ENCODE measurements around the gene DHTKD1. TPM values are rescaled to one million over a fixed set of nuclear protein-coding genes. Genes with fewer than 3 reads are reported as not detected.
"Not testable (repeated sequence)": the region's sequence is repeated elsewhere in the genome, so short reads cannot be mapped to it uniquely, and the experiment has no call there.

The DHTKD1 gene
- total RNA-seq, 5 donors from 2014 or later (not counting 1 experiment from before 2014, with no cell fraction given), result 9.3 to 22.2 (median 14.2) TPM

DNA sequence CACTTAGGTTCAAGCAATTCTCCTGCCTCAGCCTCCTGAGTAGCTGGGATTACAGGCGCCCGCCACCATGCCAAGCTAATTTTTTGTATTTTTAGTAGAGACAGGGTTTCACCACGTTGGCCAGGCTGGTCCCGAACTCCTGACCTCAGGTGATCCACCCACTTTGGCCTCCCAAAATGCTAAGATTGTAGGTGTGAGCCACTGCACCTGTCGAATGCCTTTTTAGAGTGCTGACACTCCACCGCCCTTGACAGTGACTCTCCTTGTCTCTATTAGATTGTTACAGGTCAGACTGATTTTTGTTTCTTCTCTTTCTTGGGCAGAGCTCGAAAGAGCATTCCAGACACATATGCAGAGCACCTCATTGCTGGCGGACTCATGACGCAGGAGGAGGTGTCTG lies 28.6 kb downstream of the DHTKD1 start:
- H3K27ac Mint-ChIP-seq; H3K27ac ChIP-seq (ENCODE audit: low read length); POLR2A ChIA-PET; ATAC-seq (replicated peaks in 1 of 4); H3K9me3 ChIP-seq; H3K27me3 ChIP-seq (replicated peaks in 1 of 2; ENCODE audit: control insufficient read depth in 2 of 2, extremely low read depth in 1 of 2, insufficient read depth in 2 of 2, low read length in 1 of 2); CTCF ChIA-PET; H3K27me3 Mint-ChIP-seq; H3K4me1 Mint-ChIP-seq; H3K9me3 Mint-ChIP-seq; H3K4me3 ChIP-seq (ENCODE audit: control insufficient read depth in 1 of 2, extremely low read depth in 1 of 2, low read length in 1 of 2); H3K4me1 ChIP-seq (ENCODE audit: control insufficient read depth in 1 of 2, extremely low read depth in 1 of 2, insufficient read depth in 2 of 2, low read length in 2 of 2); H3K4me3 Mint-ChIP-seq; DNase-seq: not testable (repeated sequence)
- peaks cover 15 to 46% of the 10 kb centered on the region in 2 donors for H3K36me3 ChIP-seq (ENCODE audit: control insufficient read depth in 2 of 2, extremely low read depth in 1 of 2, insufficient read depth in 1 of 2, low read length in 1 of 2)
- WGBS (ENCODE audit: insufficient coverage), result 96% methylated on average over 7 of the region's 9 CpGs
- peaks cover 44% of the 10 kb centered on the region for H3K36me3 Mint-ChIP-seq

- H3K27me3 Mint-ChIP-seq, result no peaks in the 10 kb centered on the region
- H3K9me3 ChIP-seq, result no peaks in the 10 kb centered on the region
- DNase-seq (no peak), ATAC-seq (replicated peaks in 1 of 4) (no peak)
- H3K27ac ChIP-seq (ENCODE audit: low read length), result no peak overlapping the region
- no peak overlapping the region for H3K27ac Mint-ChIP-seq
- peaks cover 44% of the 10 kb centered on the region for H3K36me3 Mint-ChIP-seq
- CTCF ChIA-PET, result no interaction called here
- no peaks in the 10 kb centered on the region for H3K4me1 Mint-ChIP-seq
- H3K27me3 ChIP-seq (replicated peaks in 1 of 2; ENCODE audit: control insufficient read depth in 2 of 2, extremely low read depth in 1 of 2, insufficient read depth in 2 of 2, low read length in 1 of 2), result no peaks in the 10 kb centered on the region
- H3K9me3 Mint-ChIP-seq, result no peaks in the 10 kb centered on the region
- H3K36me3 ChIP-seq (ENCODE audit: control insufficient read depth in 2 of 2, extremely low read depth in 1 of 2, insufficient read depth in 1 of 2, low read length in 1 of 2), result peaks cover 15 to 46% of the 10 kb centered on the region in 2 donors
- POLR2A ChIA-PET, result no interaction called here
- no peaks in the 10 kb centered on the region for H3K4me1 ChIP-seq (ENCODE audit: control insufficient read depth in 1 of 2, extremely low read depth in 1 of 2, insufficient read depth in 2 of 2, low read length in 2 of 2)
- 100% methylated on average over 3 of the region's 5 CpGs for WGBS (ENCODE audit: insufficient coverage)
- no peak overlapping the region for H3K4me3 ChIP-seq (ENCODE audit: control insufficient read depth in 1 of 2, extremely low read depth in 1 of 2, low read length in 1 of 2)
- no peak overlapping the region for H3K4me3 Mint-ChIP-seq
These were observed 29.0 kb downstream of the DHTKD1 start for GRCh38 chr10:12097791-12098190.

DNA sequence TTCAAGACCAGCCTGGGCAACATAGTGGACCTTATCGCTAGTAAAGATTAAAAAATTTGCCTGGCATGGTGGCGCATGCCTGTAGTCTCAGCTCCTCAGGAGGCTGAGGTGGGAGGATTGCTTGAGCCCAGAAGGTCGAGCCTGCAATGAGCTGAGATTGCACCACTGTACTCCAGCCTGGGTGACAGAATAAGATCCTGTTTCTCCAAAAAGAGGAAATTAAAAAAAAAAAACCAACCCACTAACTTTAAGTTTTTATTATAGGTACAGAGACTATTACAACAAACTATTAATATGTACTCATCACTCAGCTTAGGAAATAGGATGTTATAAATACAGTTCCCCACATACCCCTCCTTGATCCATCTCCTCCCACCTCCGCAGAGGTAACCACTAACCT lies 30.2 kb downstream of the DHTKD1 start:
- 93% methylated on average over 3 of the region's 4 CpGs for WGBS (ENCODE audit: insufficient coverage)
- Histone ChIP-seq H3K4me1 (ENCODE audit: control insufficient read depth in 1 of 2, extremely low read depth in 1 of 2, insufficient read depth in 2 of 2, low read length in 2 of 2) (no peaks in the 10 kb centered on the region), H3K27me3 (replicated peaks in 1 of 2; ENCODE audit: control insufficient read depth in 2 of 2, extremely low read depth in 1 of 2, insufficient read depth in 2 of 2, low read length in 1 of 2) (no peaks in the 10 kb centered on the region), H3K9me3 (no peaks in the 10 kb centered on the region), H3K4me3 (ENCODE audit: control insufficient read depth in 1 of 2, extremely low read depth in 1 of 2, low read length in 1 of 2) (no peak overlapping the region), H3K27ac (ENCODE audit: low read length) (no peak overlapping the region), H3K36me3 (ENCODE audit: control insufficient read depth in 2 of 2, extremely low read depth in 1 of 2, insufficient read depth in 1 of 2, low read length in 1 of 2) (peaks cover 16 to 45% of the 10 kb centered on the region in 2 donors)
- ChIA-PET POLR2A (no interaction called here), CTCF (no interaction called here)
- Mint-ChIP-seq H3K4me1 (no peaks in the 10 kb centered on the region), H3K27ac (no peak overlapping the region), H3K4me3 (no peak overlapping the region), H3K36me3 (peaks cover 46% of the 10 kb centered on the region), H3K27me3 (no peaks in the 10 kb centered on the region), H3K9me3 (no peaks in the 10 kb centered on the region)
- ATAC-seq (replicated peaks in 1 of 4), result no peak
- DNase-seq, result no peak

GRCh38 chr10:12103802-12104201 lies 35.0 kb downstream of the DHTKD1 start:
- H3K36me3 ChIP-seq (ENCODE audit: control insufficient read depth in 2 of 2, extremely low read depth in 1 of 2, insufficient read depth in 1 of 2, low read length in 1 of 2), result peaks cover 21 to 47% of the 10 kb centered on the region in 2 donors
- H3K4me3 ChIP-seq (ENCODE audit: control insufficient read depth in 1 of 2, extremely low read depth in 1 of 2, low read length in 1 of 2), result no peak overlapping the region
- no peaks in the 10 kb centered on the region for H3K27me3 ChIP-seq (replicated peaks in 1 of 2; ENCODE audit: control insufficient read depth in 2 of 2, extremely low read depth in 1 of 2, insufficient read depth in 2 of 2, low read length in 1 of 2)
- H3K9me3 ChIP-seq, result no peaks in the 10 kb centered on the region
- DNase-seq (no peak), ATAC-seq (replicated peaks in 1 of 4) (no peak)
- no peak overlapping the region for H3K27ac ChIP-seq (ENCODE audit: low read length)
- Mint-ChIP-seq H3K4me3 (no peak overlapping the region), H3K36me3 (peaks cover 53% of the 10 kb centered on the region), H3K4me1 (no peaks in the 10 kb centered on the region), H3K9me3 (no peaks in the 10 kb centered on the region), H3K27me3 (no peaks in the 10 kb centered on the region), H3K27ac (no peak overlapping the region)
- CTCF ChIA-PET, result no interaction called here
- WGBS (ENCODE audit: insufficient coverage), result 100% methylated on average over 2 of the region's 4 CpGs
- POLR2A ChIA-PET, result interaction anchor here in 1 of 2 donors (0.5 kb wide), 1 partner anchor 21 kb away, joined by 5 read pairs; no protein-coding TSS in a partner anchor
- no peaks in the 10 kb centered on the region for H3K4me1 ChIP-seq (ENCODE audit: control insufficient read depth in 1 of 2, extremely low read depth in 1 of 2, insufficient read depth in 2 of 2, low read length in 2 of 2)

DNA sequence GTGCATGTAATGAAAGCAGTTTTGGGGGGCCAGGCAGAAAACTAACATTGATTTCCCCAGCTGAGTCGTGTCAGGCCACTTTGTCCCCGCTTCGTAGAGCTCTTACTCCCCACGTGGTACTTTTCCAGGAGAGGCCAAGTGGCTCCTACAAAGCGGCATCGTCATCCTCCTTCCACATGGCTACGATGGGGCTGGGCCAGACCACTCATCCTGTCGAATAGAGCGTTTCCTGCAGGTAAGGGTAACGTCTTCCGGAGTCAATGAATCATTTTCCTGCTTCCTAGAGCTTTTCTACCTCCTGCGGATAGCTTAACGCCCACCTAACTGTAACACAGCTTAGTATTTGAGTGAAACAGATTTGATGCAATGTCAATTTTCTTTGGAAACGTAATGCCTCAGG lies 39.0 kb downstream of the DHTKD1 start:
- CTCF ChIA-PET, result no interaction called here
- no peak overlapping the region for H3K27ac Mint-ChIP-seq
- 100% methylated on average over 8 of the region's 14 CpGs for WGBS (ENCODE audit: insufficient coverage)
- Histone ChIP-seq H3K4me1 (ENCODE audit: control insufficient read depth in 1 of 2, extremely low read depth in 1 of 2, insufficient read depth in 2 of 2, low read length in 2 of 2) (peaks cover 0 to 5% of the 10 kb centered on the region in 2 experiments), H3K27me3 (replicated peaks in 1 of 2; ENCODE audit: control insufficient read depth in 2 of 2, extremely low read depth in 1 of 2, insufficient read depth in 2 of 2, low read length in 1 of 2) (no peaks in the 10 kb centered on the region), H3K36me3 (ENCODE audit: control insufficient read depth in 2 of 2, extremely low read depth in 1 of 2, insufficient read depth in 1 of 2, low read length in 1 of 2) (peaks cover 12 to 31% of the 10 kb centered on the region in 2 donors), H3K9me3 (no peaks in the 10 kb centered on the region), H3K27ac (ENCODE audit: low read length) (no peak overlapping the region), H3K4me3 (ENCODE audit: control insufficient read depth in 1 of 2, extremely low read depth in 1 of 2, low read length in 1 of 2) (no peak overlapping the region)
- H3K4me1 Mint-ChIP-seq, result peaks cover 10 to 13% (median 12%) of the 10 kb centered on the region in 3 donors
- POLR2A ChIA-PET, result interaction anchor here in 1 of 2 donors (0.6 kb wide), 1 partner anchor 726 kb away, joined by 11 read pairs; no protein-coding TSS in a partner anchor
- no peaks in the 10 kb centered on the region for H3K27me3 Mint-ChIP-seq
- ATAC-seq (replicated peaks in 1 of 4) (no peak), DNase-seq (no peak)
- no peak overlapping the region for H3K4me3 Mint-ChIP-seq
- peaks cover 50% of the 10 kb centered on the region for H3K36me3 Mint-ChIP-seq
- no peaks in the 10 kb centered on the region for H3K9me3 Mint-ChIP-seq

GRCh38 chr10:12109286-12109685 lies 40.5 kb downstream of the DHTKD1 start:
- H3K4me3 ChIP-seq (ENCODE audit: control insufficient read depth in 1 of 2, extremely low read depth in 1 of 2, low read length in 1 of 2), result no peak overlapping the region
- peaks cover 7 to 26% of the 10 kb centered on the region in 2 donors for H3K36me3 ChIP-seq (ENCODE audit: control insufficient read depth in 2 of 2, extremely low read depth in 1 of 2, insufficient read depth in 1 of 2, low read length in 1 of 2)
- H3K27ac ChIP-seq (ENCODE audit: low read length), result no peak overlapping the region
- DNase-seq (no peak), ATAC-seq (replicated peaks in 1 of 4) (no peak)
- H3K4me1 ChIP-seq (ENCODE audit: control insufficient read depth in 1 of 2, extremely low read depth in 1 of 2, insufficient read depth in 2 of 2, low read length in 2 of 2), result peaks cover 5 to 7% of the 10 kb centered on the region in 2 experiments
- Mint-ChIP-seq H3K4me1 (peaks cover 16 to 19% (median 18%) of the 10 kb centered on the region in 3 donors), H3K36me3 (peaks cover 42% of the 10 kb centered on the region), H3K27me3 (no peaks in the 10 kb centered on the region), H3K9me3 (no peaks in the 10 kb centered on the region), H3K27ac (peak overlapping the region in 1 of 2 donors; percentile 12), H3K4me3 (no peak overlapping the region)
- H3K9me3 ChIP-seq, result no peaks in the 10 kb centered on the region
- WGBS (ENCODE audit: insufficient coverage), result 93% methylated on average over 5 of the region's 5 CpGs
- POLR2A ChIA-PET, result no interaction called here
- no peaks in the 10 kb centered on the region for H3K27me3 ChIP-seq (replicated peaks in 1 of 2; ENCODE audit: control insufficient read depth in 2 of 2, extremely low read depth in 1 of 2, insufficient read depth in 2 of 2, low read length in 1 of 2)
- CTCF ChIA-PET, result no interaction called here

GRCh38 chr10:12111528-12111927 lies 42.8 kb downstream of the DHTKD1 start:
- peaks cover 34% of the 10 kb centered on the region for H3K36me3 Mint-ChIP-seq
- ChIA-PET CTCF (no interaction called here), POLR2A (no interaction called here)
- peaks cover 16 to 19% (median 18%) of the 10 kb centered on the region in 3 donors for H3K4me1 Mint-ChIP-seq
- Histone ChIP-seq H3K27me3 (replicated peaks in 1 of 2; ENCODE audit: control insufficient read depth in 2 of 2, extremely low read depth in 1 of 2, insufficient read depth in 2 of 2, low read length in 1 of 2) (no peaks in the 10 kb centered on the region), H3K9me3 (no peaks in the 10 kb centered on the region), H3K27ac (ENCODE audit: low read length) (no peak overlapping the region), H3K4me1 (ENCODE audit: control insufficient read depth in 1 of 2, extremely low read depth in 1 of 2, insufficient read depth in 2 of 2, low read length in 2 of 2) (peaks cover 5 to 7% of the 10 kb centered on the region in 2 experiments), H3K36me3 (ENCODE audit: control insufficient read depth in 2 of 2, extremely low read depth in 1 of 2, insufficient read depth in 1 of 2, low read length in 1 of 2) (peaks cover 3 to 15% of the 10 kb centered on the region in 2 donors), H3K4me3 (ENCODE audit: control insufficient read depth in 1 of 2, extremely low read depth in 1 of 2, low read length in 1 of 2) (no peak overlapping the region)
- no peaks in the 10 kb centered on the region for H3K9me3 Mint-ChIP-seq
- peak overlapping the region; percentile 2 to 47 for H3K27ac Mint-ChIP-seq
- H3K27me3 Mint-ChIP-seq, result no peaks in the 10 kb centered on the region
- ATAC-seq (replicated peaks in 1 of 4) (no peak), DNase-seq (no peak)
- H3K4me3 Mint-ChIP-seq, result no peak overlapping the region

Measured in T-cell (primary cell).